Keratinocyte (primary cell): Measurements from ENCODE around the gene STON1. TPM values are rescaled to one million over a fixed set of nuclear protein-coding genes. Genes with fewer than 3 reads are reported as not detected.

Experiments used
- DNase-seq: peaks from one replicate; pipeline ENCODE4 v3.0.0-alpha.2; 2011; ENCODE audit warnings: low read depth, missing footprints, low spot score
- FAIRE-seq: peaks from 2 replicates; lab custom pipeline; 2011; peaks lifted over from hg19 to GRCh38; lab: Jason Lieb, UNC
- H2AFZ ChIP-seq: 2 replicates; pipeline ENCODE4 v1.6.0; 2012; ENCODE audit warnings: low read length, control low read depth, inconsistent platforms; ENCODE audit not compliant: control insufficient read depth
- H3K27ac ChIP-seq: 2 replicates; pipeline ENCODE4 v1.5.1; 2011; ENCODE audit warnings: low read length; ENCODE audit not compliant: control insufficient read depth, insufficient read depth
- H3K27me3 ChIP-seq: 3 replicates; pipeline ENCODE4 v1.6.0; 2011; ENCODE audit warnings: low read length; ENCODE audit not compliant: control insufficient read depth, insufficient read depth; ENCODE audit errors: extremely low read depth
- H3K36me3 ChIP-seq, 2 experiments: 2 replicates in 1 of 2; 3 replicates in 1 of 2; pipeline ENCODE4 v1.5.1; 2011; ENCODE audit warnings: low read length in 2 of 2, mild to moderate bottlenecking in 1 of 2; ENCODE audit not compliant: control insufficient read depth in 2 of 2, insufficient read depth in 2 of 2; ENCODE audit errors: extremely low read depth in 1 of 2
- H3K4me1 ChIP-seq: 3 replicates; pipeline ENCODE4 v1.5.1; 2011; ENCODE audit warnings: low read length; ENCODE audit not compliant: control insufficient read depth, insufficient read depth; ENCODE audit errors: extremely low read depth
- H3K4me2 ChIP-seq: 3 replicates; pipeline ENCODE4 v1.6.0; 2011; ENCODE audit warnings: low read depth, low read length; ENCODE audit not compliant: control insufficient read depth, insufficient read depth; ENCODE audit errors: extremely low read depth
- H3K4me3 ChIP-seq, 3 experiments: fragments of 200-600 bp in 1 of 3; sonication (generic) in 1 of 3; 2 replicates in 2 of 3; 3 replicates in 1 of 3; pipeline ENCODE4 v1.5.1; 2011 to 2016; ENCODE audit warnings: low read length in 3 of 3, mild to moderate bottlenecking in 3 of 3, control low read depth in 2 of 3, inconsistent platforms in 1 of 3, low read depth in 1 of 3, mixed read lengths in 1 of 3, mixed run types in 1 of 3, moderate library complexity in 1 of 3; ENCODE audit not compliant: control insufficient read depth in 2 of 3, insufficient read depth in 2 of 3; ENCODE audit errors: extremely low read depth in 1 of 3
- H3K79me2 ChIP-seq: 2 replicates; pipeline ENCODE4 v1.6.0; 2012; ENCODE audit warnings: low read length; ENCODE audit not compliant: control insufficient read depth, insufficient read depth
- H3K9ac ChIP-seq: 3 replicates; pipeline ENCODE4 v1.6.0; 2011; ENCODE audit warnings: low read length; ENCODE audit not compliant: control insufficient read depth, insufficient read depth; ENCODE audit errors: extremely low read depth
- H3K9me1 ChIP-seq: 3 replicates; pipeline ENCODE4 v1.6.0; 2011; ENCODE audit warnings: low read length; ENCODE audit not compliant: control insufficient read depth, insufficient read depth; ENCODE audit errors: extremely low read depth
- H3K9me3 ChIP-seq: 2 replicates; pipeline ENCODE4 v1.5.1; 2012; ENCODE audit warnings: low read depth, low read length; ENCODE audit not compliant: control insufficient read depth
- H4K20me1 ChIP-seq: 3 replicates; pipeline ENCODE4 v1.6.0; 2011; ENCODE audit warnings: low read length; ENCODE audit not compliant: control insufficient read depth, insufficient read depth; ENCODE audit errors: extremely low read depth
- EZH2 ChIP-seq: IDR thresholded peaks from one replicate; pipeline ENCODE4 v1.6.1; 2012; ENCODE audit warnings: inconsistent platforms, mild to moderate bottlenecking, low read length, moderate library complexity
- dilution Hi-C: fragments of 300-500 bp; cut with MboI; formaldehyde crosslinking; loops from one replicate; pipeline ENCODE4 v1.7.0; 2020; ENCODE audit warnings: low sequenced_read_pairs; ENCODE audit not compliant: extremely low pct_ligation_motif_present
- polyA plus RNA-seq, 5 experiments: library from polyadenylated mRNA; depleted of rRNA in 3 of 5; stranded (reverse) in 3 of 5; stranded (forward) in 1 of 5; unstranded in 1 of 5; fragments of >200 nt; gene quantifications; 1 replicate in 1 of 5; 2 replicates in 3 of 5; 3 replicates in 1 of 5; pipeline versions ENCODE4 v1.2.1 to v1.2.3, GENCODE V29; 2011 to 2012; ENCODE audit warnings: missing spikeins in 2 of 5, low read depth in 1 of 5, low replicate concordance in 1 of 5
- TF ChIP-seq, protein P1 (sequence below), 3 experiments: IDR thresholded peaks in 1 of 3; conservative IDR thresholded peaks in 1 of 3; optimal IDR thresholded peaks in 1 of 3; 2 replicates in 2 of 3; 3 replicates in 1 of 3; pipeline versions ENCODE3 to v1.5.1; 2011; ENCODE audit warnings: low read length in 3 of 3, mild to moderate bottlenecking in 3 of 3, moderate library complexity in 2 of 3, control low read depth in 1 of 3, inconsistent platforms in 1 of 3; ENCODE audit not compliant: insufficient read depth in 2 of 3; ENCODE audit errors: extremely low read depth in 1 of 3

STON1 gene
- polyA plus RNA-seq, 1 donor (not counting 4 experiments of a cell fraction or from before 2014, with no cell fraction given), result 1.2 TPM

DNA sequence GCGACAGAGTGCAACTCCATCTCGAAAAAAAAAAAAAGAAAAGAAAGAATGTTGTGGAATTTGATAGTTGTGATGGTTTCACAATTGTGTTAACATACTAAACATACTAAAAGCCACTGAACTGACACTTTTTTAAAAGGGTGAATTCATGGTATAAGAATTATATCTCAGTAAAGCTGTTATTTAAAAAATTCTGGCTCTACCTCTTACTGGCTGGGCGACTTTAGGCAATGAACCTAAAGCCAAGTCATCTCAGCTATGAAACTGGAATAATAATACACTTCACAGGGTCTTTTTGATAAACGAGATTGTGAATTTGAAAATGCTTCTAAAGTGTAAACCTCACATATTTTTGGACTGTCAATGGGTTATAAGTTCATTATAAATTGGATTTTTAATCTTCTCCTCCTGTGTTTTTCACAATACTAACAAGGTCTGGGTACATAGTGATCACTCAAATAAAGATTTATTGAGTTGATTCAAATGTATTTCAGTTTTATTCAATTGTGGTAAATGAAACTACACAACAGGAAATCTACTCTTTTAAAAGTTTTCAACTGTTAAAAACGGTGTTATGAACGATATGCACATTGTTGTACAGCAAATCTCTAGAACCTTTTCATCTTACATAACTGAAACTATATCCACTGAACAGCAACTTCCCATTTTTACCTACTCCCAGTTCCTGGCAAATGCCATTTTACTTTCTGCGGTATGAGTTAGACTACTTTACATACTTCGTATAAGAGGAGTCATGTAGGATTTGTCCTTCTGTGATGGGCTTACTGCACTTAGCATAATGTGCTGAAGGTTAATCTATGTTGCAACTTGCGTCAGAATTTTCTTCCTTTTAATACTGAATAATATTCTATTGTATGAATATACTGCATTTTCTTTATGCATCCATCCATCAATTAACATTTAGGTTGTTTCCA, 44.7 kb downstream of the STON1 start:
- dilution Hi-C loops, result no loop called here
- no peak for FAIRE-seq
- no peak for DNase-seq
- H3K9me3 ChIP-seq, result no peaks in the 10 kb centered on the region
- no peaks in the 10 kb centered on the region for H3K79me2 ChIP-seq
- H3K4me3 ChIP-seq, result no peak overlapping the region
- no peaks in the 10 kb centered on the region for H3K9me1 ChIP-seq
- H3K27me3 ChIP-seq, result no peaks in the 10 kb centered on the region
- no peak overlapping the region for H2AFZ ChIP-seq
- H3K27ac ChIP-seq, result no peak overlapping the region
- H3K9ac ChIP-seq, result no peak overlapping the region
- no peaks in the 10 kb centered on the region for H4K20me1 ChIP-seq
- no peak overlapping the region for H3K4me2 ChIP-seq
- TF ChIP-seq, protein P1, sequence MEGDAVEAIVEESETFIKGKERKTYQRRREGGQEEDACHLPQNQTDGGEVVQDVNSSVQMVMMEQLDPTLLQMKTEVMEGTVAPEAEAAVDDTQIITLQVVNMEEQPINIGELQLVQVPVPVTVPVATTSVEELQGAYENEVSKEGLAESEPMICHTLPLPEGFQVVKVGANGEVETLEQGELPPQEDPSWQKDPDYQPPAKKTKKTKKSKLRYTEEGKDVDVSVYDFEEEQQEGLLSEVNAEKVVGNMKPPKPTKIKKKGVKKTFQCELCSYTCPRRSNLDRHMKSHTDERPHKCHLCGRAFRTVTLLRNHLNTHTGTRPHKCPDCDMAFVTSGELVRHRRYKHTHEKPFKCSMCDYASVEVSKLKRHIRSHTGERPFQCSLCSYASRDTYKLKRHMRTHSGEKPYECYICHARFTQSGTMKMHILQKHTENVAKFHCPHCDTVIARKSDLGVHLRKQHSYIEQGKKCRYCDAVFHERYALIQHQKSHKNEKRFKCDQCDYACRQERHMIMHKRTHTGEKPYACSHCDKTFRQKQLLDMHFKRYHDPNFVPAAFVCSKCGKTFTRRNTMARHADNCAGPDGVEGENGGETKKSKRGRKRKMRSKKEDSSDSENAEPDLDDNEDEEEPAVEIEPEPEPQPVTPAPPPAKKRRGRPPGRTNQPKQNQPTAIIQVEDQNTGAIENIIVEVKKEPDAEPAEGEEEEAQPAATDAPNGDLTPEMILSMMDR (optimal IDR thresholded peaks at IDR 0.05 in 1 of 3, IDR thresholded peaks at IDR 0.05 in 1 of 3, conservative IDR thresholded peaks at IDR 0.05 in 1 of 3; ENCODE audit: extremely low read depth in 1 of 3, insufficient read depth in 2 of 3, low read length in 3 of 3), result no peak
- TF ChIP-seq EZH2, result no peak
- no peaks in the 10 kb centered on the region for H3K36me3 ChIP-seq
- H3K4me1 ChIP-seq, result no peaks in the 10 kb centered on the region

DNA sequence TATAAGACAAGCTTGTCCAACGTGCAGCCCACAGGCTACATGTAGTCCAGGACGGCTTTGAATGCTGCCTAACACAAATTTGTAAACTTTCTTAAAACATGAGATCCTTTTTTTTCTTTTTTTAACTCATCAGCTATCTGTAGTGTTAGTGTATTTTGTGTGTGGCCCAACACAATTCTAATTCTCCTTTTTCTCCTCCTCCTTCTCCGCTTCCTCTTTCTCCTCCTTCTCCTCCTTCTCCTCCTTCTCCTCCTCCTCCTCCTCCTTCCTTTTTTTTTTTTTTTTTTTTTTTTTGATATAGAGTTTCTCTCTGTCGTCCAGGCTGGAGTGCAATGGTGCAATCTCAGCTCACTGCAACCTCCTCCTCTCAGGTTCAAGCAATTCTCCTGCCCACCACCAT, 48.4 kb downstream of the STON1 start:
- no peak overlapping the region for H3K4me3 ChIP-seq
- no peak overlapping the region for H3K9ac ChIP-seq
- H3K9me3 ChIP-seq, result no peaks in the 10 kb centered on the region
- H4K20me1 ChIP-seq, result no peaks in the 10 kb centered on the region
- no peaks in the 10 kb centered on the region for H3K79me2 ChIP-seq
- TF ChIP-seq, protein P1 (optimal IDR thresholded peaks at IDR 0.05 in 1 of 3, IDR thresholded peaks at IDR 0.05 in 1 of 3, conservative IDR thresholded peaks at IDR 0.05 in 1 of 3; ENCODE audit: extremely low read depth in 1 of 3, insufficient read depth in 2 of 3, low read length in 3 of 3), result no peak
- no peak for TF ChIP-seq EZH2
- no peak for DNase-seq
- no peaks in the 10 kb centered on the region for H3K36me3 ChIP-seq
- no peaks in the 10 kb centered on the region for H3K4me1 ChIP-seq
- no peaks in the 10 kb centered on the region for H3K9me1 ChIP-seq
- no peak overlapping the region for H2AFZ ChIP-seq
- H3K27ac ChIP-seq, result no peak overlapping the region
- FAIRE-seq, result no peak
- H3K27me3 ChIP-seq, result no peaks in the 10 kb centered on the region
- dilution Hi-C loops, result no loop called here
- H3K4me2 ChIP-seq, result no peak overlapping the region
